Caco-2 (cell line): ENCODE data around the gene SLC17A9. TPM values are rescaled to one million over a fixed set of nuclear protein-coding genes. Genes with fewer than 3 reads are reported as not detected.

Experiments
- BruUV-seq: library from RNA; stranded (reverse); fragments of 400-500 nt; replicated peaks from 2 replicates; lab custom pipeline; 2021; lab: Mats Ljungman, UMichigan
- CTCF ChIA-PET: fragments of 300-600 bp; sonication (Branson Sonifier 250); formaldehyde crosslinking; loops from one replicate; lab custom pipeline; 2022; ENCODE audit warnings: antibody characterized with exemption; lab: Charles Lee
- POLR2A ChIA-PET: fragments of 300-600 bp; sonication (Branson Sonifier 250); formaldehyde crosslinking; loops from one replicate; lab custom pipeline; 2022; ENCODE audit warnings: antibody characterized with exemption; lab: Charles Lee
- DNase-seq, 2 experiments: peaks; one replicate each; pipeline versions ENCODE4 v3.0.0 to v3.0.0-alpha.2; 2020 to 2022
- H3K27me3 ChIP-seq: replicated peaks from 2 replicates; pipeline ENCODE4 v1.6.0; 2011; ENCODE audit warnings: low read length; ENCODE audit not compliant: control insufficient read depth, insufficient read depth
- H3K36me3 ChIP-seq: 2 replicates; pipeline ENCODE4 v1.5.1; 2011; ENCODE audit warnings: low read length; ENCODE audit not compliant: control insufficient read depth, insufficient read depth
- H3K4me1 ChIP-seq: fragments of 250-450 bp; sonication (Bioruptor Pico); 2 replicates; pipeline ENCODE4 v1.5.1; 2020; ENCODE audit warnings: mild to moderate bottlenecking
- H3K4me3 ChIP-seq: 2 replicates; pipeline ENCODE4 v1.5.1; 2011; ENCODE audit warnings: low read depth, mild to moderate bottlenecking, control low read depth, low read length
- H3K9me3 ChIP-seq: fragments of 250-450 bp; sonication (Bioruptor Pico); 2 replicates; pipeline ENCODE4 v1.5.1; 2020; ENCODE audit warnings: mild to moderate bottlenecking, moderate library complexity
- H3K27ac Mint-ChIP-seq: one replicate; pipeline ENCODE4 v1.8.0; 2022; ENCODE audit warnings: mixed read lengths; ENCODE audit not compliant: unreplicated experiment
- H3K27me3 Mint-ChIP-seq: one replicate; pipeline ENCODE4 v1.8.0; 2022; ENCODE audit warnings: mixed read lengths; ENCODE audit not compliant: insufficient read depth, unreplicated experiment
- H3K36me3 Mint-ChIP-seq: one replicate; pipeline ENCODE4 v1.8.0; 2022; ENCODE audit warnings: mild to moderate bottlenecking, mixed read lengths; ENCODE audit not compliant: insufficient read depth, unreplicated experiment
- H3K4me1 Mint-ChIP-seq: one replicate; pipeline ENCODE4 v1.8.0; 2022; ENCODE audit warnings: low read depth, mixed read lengths; ENCODE audit not compliant: unreplicated experiment
- H3K4me3 Mint-ChIP-seq: one replicate; pipeline ENCODE4 v1.8.0; 2022; ENCODE audit warnings: mild to moderate bottlenecking, moderate library complexity, mixed read lengths; ENCODE audit not compliant: unreplicated experiment
- H3K9me3 Mint-ChIP-seq: one replicate; pipeline ENCODE4 v1.8.0; 2022; ENCODE audit warnings: mixed read lengths; ENCODE audit not compliant: unreplicated experiment
- intact Hi-C: fragments of 100-400 bp; cut with micrococcal nuclease; formaldehyde crosslinking; loops from one replicate; pipeline ENCODE4 v1.10.0; 2022; ENCODE audit not compliant: unreplicated experiment
- total RNA-seq: library from RNA; stranded (reverse); gene quantifications from 2 replicates; pipeline ENCODE4 v1.2.3, GENCODE V29; 2022
- TF ChIP-seq, protein P1 (sequence below), 2 experiments: fragments of 200-600 bp in 1 of 2; IDR thresholded peaks; 1 replicate in 1 of 2; 2 replicates in 1 of 2; pipeline versions ENCODE4 v1.5.1 to v1.8.0; 2011 to 2022; ENCODE audit warnings: antibody characterized with exemption in 1 of 2, control low read depth in 1 of 2, inconsistent platforms in 1 of 2, low read depth in 1 of 2, low read length in 1 of 2, mild to moderate bottlenecking in 1 of 2, moderate library complexity in 1 of 2; ENCODE audit not compliant: insufficient read depth in 1 of 2, severe bottlenecking in 1 of 2, unreplicated experiment in 1 of 2

Gene SLC17A9
- total RNA-seq, 1 experiment from 2014 or later = 64.7 TPM

DNA sequence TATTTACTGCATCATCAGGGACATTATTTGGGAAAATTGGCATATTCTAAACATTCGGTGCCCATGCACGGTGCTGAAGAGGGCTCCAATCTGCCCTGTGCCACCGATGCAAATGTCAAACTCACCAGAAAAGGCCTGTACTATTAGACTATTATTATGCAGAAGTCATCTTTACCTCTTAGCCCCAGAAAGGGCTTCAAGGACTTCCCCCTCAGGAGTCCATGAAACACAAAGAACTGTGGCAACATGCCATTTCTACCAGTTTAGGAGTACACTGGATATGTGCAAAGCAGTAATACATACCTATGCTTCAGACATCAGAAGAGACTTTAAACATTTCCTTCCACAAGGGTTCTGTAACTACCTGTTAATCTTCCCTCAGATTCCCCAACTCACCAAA lies 34.8 kb upstream of the SLC17A9 start:
- TF ChIP-seq, protein P1, sequence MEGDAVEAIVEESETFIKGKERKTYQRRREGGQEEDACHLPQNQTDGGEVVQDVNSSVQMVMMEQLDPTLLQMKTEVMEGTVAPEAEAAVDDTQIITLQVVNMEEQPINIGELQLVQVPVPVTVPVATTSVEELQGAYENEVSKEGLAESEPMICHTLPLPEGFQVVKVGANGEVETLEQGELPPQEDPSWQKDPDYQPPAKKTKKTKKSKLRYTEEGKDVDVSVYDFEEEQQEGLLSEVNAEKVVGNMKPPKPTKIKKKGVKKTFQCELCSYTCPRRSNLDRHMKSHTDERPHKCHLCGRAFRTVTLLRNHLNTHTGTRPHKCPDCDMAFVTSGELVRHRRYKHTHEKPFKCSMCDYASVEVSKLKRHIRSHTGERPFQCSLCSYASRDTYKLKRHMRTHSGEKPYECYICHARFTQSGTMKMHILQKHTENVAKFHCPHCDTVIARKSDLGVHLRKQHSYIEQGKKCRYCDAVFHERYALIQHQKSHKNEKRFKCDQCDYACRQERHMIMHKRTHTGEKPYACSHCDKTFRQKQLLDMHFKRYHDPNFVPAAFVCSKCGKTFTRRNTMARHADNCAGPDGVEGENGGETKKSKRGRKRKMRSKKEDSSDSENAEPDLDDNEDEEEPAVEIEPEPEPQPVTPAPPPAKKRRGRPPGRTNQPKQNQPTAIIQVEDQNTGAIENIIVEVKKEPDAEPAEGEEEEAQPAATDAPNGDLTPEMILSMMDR (IDR thresholded peaks at IDR 0.05; ENCODE audit: insufficient read depth in 1 of 2, low read depth in 1 of 2, low read length in 1 of 2, severe bottlenecking in 1 of 2, unreplicated experiment in 1 of 2) = no peak
- H3K27ac Mint-ChIP-seq = no peak overlapping the region
- H3K36me3 Mint-ChIP-seq = peaks cover 66% of the 10 kb centered on the region
- no TSS peak for BruUV-seq
- H3K4me1 ChIP-seq = peaks cover 65% of the 10 kb centered on the region
- H3K4me1 Mint-ChIP-seq = peaks cover 64% of the 10 kb centered on the region
- H3K27me3 Mint-ChIP-seq = no peaks in the 10 kb centered on the region
- no peak overlapping the region for H3K4me3 Mint-ChIP-seq
- ChIA-PET POLR2A (interaction anchor here (0.6 to 1.6 kb wide), 2 partner anchors 16 to 35 kb away, joined by 3 to 5 read pairs; no protein-coding TSS in a partner anchor), CTCF (interaction anchor here (2.3 kb wide), 1 partner anchor 11 kb away, joined by 10 read pairs; no protein-coding TSS in a partner anchor)
- intact Hi-C loops = no loop called here
- H3K4me3 ChIP-seq = no peak overlapping the region
- H3K9me3 Mint-ChIP-seq = no peaks in the 10 kb centered on the region
- H3K36me3 ChIP-seq = peaks cover 1% of the 10 kb centered on the region; the same call in 1 of the 2 replicates
- no peak for DNase-seq
- H3K27me3 ChIP-seq = no peaks in the 10 kb centered on the region
- H3K9me3 ChIP-seq = no peaks in the 10 kb centered on the region

DNA sequence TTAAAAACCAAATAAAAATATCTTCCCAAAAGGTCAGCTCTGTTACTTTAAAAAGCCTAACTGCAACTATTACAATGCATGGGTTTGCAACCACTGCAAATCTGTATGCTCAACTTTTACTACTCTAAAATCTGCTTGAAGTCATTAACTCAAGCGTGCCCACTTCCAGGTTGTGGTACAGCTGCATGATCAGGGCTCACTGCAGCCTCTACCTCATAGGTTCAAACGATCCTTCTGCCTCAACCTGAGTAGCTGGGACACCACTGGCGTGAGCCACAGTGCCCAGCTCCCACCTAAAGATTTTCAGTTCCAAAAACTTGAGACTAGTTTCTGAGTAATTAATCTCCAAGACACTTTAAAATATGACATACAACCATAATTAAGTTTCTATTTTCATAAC lies 34.4 kb upstream of the SLC17A9 start:
- H3K27ac Mint-ChIP-seq = peak overlapping the region; percentile 0
- H3K27me3 Mint-ChIP-seq = no peaks in the 10 kb centered on the region
- Histone ChIP-seq H3K27me3 (no peaks in the 10 kb centered on the region), H3K9me3 (no peaks in the 10 kb centered on the region), H3K36me3 (peaks cover 1% of the 10 kb centered on the region; the same call in 1 of the 2 replicates), H3K4me1 (peaks cover 63% of the 10 kb centered on the region), H3K4me3 (no peak overlapping the region)
- peaks cover 62% of the 10 kb centered on the region for H3K4me1 Mint-ChIP-seq
- TF ChIP-seq, protein P1 (IDR thresholded peaks at IDR 0.05; ENCODE audit: insufficient read depth in 1 of 2, low read depth in 1 of 2, low read length in 1 of 2, severe bottlenecking in 1 of 2, unreplicated experiment in 1 of 2) = no peak
- no peak overlapping the region for H3K4me3 Mint-ChIP-seq
- peak in 1 of 2 experiments; percentile 30 for DNase-seq
- POLR2A ChIA-PET = interaction anchor here (0.6 to 1.6 kb wide), 2 partner anchors 16 to 35 kb away, joined by 3 to 5 read pairs; no protein-coding TSS in a partner anchor
- no TSS peak for BruUV-seq
- H3K36me3 Mint-ChIP-seq = peaks cover 65% of the 10 kb centered on the region
- CTCF ChIA-PET = interaction anchor here (2.3 kb wide), 1 partner anchor 11 kb away, joined by 10 read pairs; no protein-coding TSS in a partner anchor
- intact Hi-C loops = no loop called here
- no peaks in the 10 kb centered on the region for H3K9me3 Mint-ChIP-seq

DNA sequence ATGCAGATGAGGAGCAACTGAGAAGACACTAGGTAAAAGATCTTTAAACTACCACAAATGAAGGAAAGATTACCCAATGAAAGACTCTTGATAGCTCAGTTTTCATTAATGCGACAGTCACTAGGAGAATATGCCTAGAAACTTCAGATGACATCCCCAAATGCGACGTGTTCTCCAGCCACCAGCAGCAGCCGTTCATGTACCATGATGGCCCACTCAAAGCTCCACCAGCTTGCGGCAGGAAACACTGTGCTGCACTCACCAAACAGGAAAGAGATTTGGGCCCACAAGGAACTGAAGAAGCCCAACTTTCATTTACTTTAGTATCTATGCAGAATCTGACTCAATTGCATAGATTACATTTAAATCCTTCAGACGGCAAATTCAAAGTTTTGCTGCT lies 33.7 kb upstream of the SLC17A9 start:
- CTCF ChIA-PET = interaction anchor here (1.0 to 2.3 kb wide), 2 partner anchors 12 to 15 kb away, joined by 3 to 10 read pairs; no protein-coding TSS in a partner anchor
- H3K9me3 Mint-ChIP-seq = no peaks in the 10 kb centered on the region
- no TSS peak for BruUV-seq
- peak in 1 of 2 experiments; percentile 28 for DNase-seq
- H3K27me3 ChIP-seq = no peaks in the 10 kb centered on the region
- intact Hi-C loops = no loop called here
- H3K36me3 Mint-ChIP-seq = peaks cover 58% of the 10 kb centered on the region
- no peak overlapping the region for H3K4me3 ChIP-seq
- POLR2A ChIA-PET = interaction anchor here (1.6 kb wide), 1 partner anchor 15 kb away, joined by 5 read pairs; no protein-coding TSS in a partner anchor
- no peaks in the 10 kb centered on the region for H3K27me3 Mint-ChIP-seq
- H3K9me3 ChIP-seq = no peaks in the 10 kb centered on the region
- peaks cover 61% of the 10 kb centered on the region for H3K4me1 Mint-ChIP-seq
- TF ChIP-seq, protein P1 (IDR thresholded peaks at IDR 0.05; ENCODE audit: insufficient read depth in 1 of 2, low read depth in 1 of 2, low read length in 1 of 2, severe bottlenecking in 1 of 2, unreplicated experiment in 1 of 2) = no peak
- peak overlapping the region; percentile 0 for H3K27ac Mint-ChIP-seq
- H3K4me1 ChIP-seq = peaks cover 63% of the 10 kb centered on the region
- no peak overlapping the region for H3K4me3 Mint-ChIP-seq
- peaks cover 1% of the 10 kb centered on the region; the same call in 1 of the 2 replicates for H3K36me3 ChIP-seq
